GM12878 (cell line): Measurements from ENCODE around the gene PAX5. TPM values are rescaled to one million over a fixed set of nuclear protein-coding genes. Genes with fewer than 3 reads are reported as not detected.
A peak's percentile ranks its signal among the peaks of the same experiment; 100 is the strongest.

Source experiments
- ATAC-seq: fragments of 200-7000 bp; cut with Tn5 transposase; 3 replicates; pipeline ENCODE4 v1.9.1; 2020; ENCODE audit warnings: mild to moderate bottlenecking, moderate library complexity
- BruUV-seq: library from RNA; stranded (reverse); fragments of 400-500 nt; replicated peaks from 2 replicates; lab custom pipeline; 2021; lab: Mats Ljungman, UMichigan
- CTCF ChIA-PET: fragments of 300-600 bp; sonication (Branson Sonifier 250); formaldehyde crosslinking; extraction: SDS; loops from one replicate; lab custom pipeline; 2021; ENCODE audit warnings: inconsistent platforms; lab: Yijun Ruan, JAX
- POLR2A ChIA-PET: fragments of 350-600 bp; formaldehyde crosslinking; extraction: SDS; loops from one replicate; lab custom pipeline; 2021; ENCODE audit warnings: inconsistent platforms; lab: Charles Lee
- RAD21 ChIA-PET: fragments of 300-600 bp; sonication (Branson Sonifier 250); formaldehyde crosslinking; loops from one replicate; lab custom pipeline; 2023; ENCODE audit warnings: antibody characterized with exemption; ENCODE audit not compliant: unreplicated experiment; lab: Charles Lee
- SMC1A ChIA-PET: fragments of 300-600 bp; sonication (Branson Sonifier 250); formaldehyde crosslinking; loops from one replicate; lab custom pipeline; 2023; ENCODE audit not compliant: unreplicated experiment, uncharacterized antibody; lab: Charles Lee
- DNase-seq: peaks from one replicate; pipeline ENCODE4 v3.0.0-alpha.2; 2011; ENCODE audit warnings: low read depth, low spot score
- FAIRE-seq: peaks from 3 replicates; lab custom pipeline; 2011; peaks lifted over from hg19 to GRCh38; lab: Jason Lieb, UNC
- H2AFZ ChIP-seq: 2 replicates; pipeline ENCODE4 v1.6.0; 2011; ENCODE audit warnings: low read depth, low read length, control low read depth; ENCODE audit not compliant: control insufficient read depth
- H3K27ac ChIP-seq: 2 replicates; pipeline ENCODE4 v1.5.1; 2011; ENCODE audit warnings: control low read depth; ENCODE audit not compliant: control insufficient read depth, insufficient read depth
- H3K27me3 ChIP-seq, 2 experiments: replicated peaks in 1 of 2; 2 replicates each; pipeline versions ENCODE4 v1.6.0 to v1.6.1; 2011; ENCODE audit warnings: low read length in 1 of 2; ENCODE audit not compliant: control insufficient read depth in 2 of 2, insufficient read depth in 2 of 2
- H3K36me3 ChIP-seq, 2 experiments: 2 replicates each; pipeline ENCODE4 v1.5.1; 2011; ENCODE audit warnings: low read length in 1 of 2; ENCODE audit not compliant: control insufficient read depth in 2 of 2, insufficient read depth in 2 of 2
- H3K4me1 ChIP-seq: 2 replicates; pipeline ENCODE4 v1.6.1; 2011; ENCODE audit warnings: mild to moderate bottlenecking, low read length, moderate library complexity, mixed read lengths; ENCODE audit not compliant: control insufficient read depth, insufficient read depth
- H3K4me2 ChIP-seq: 2 replicates; pipeline ENCODE4 v1.6.0; 2011; ENCODE audit warnings: control low read depth; ENCODE audit not compliant: control insufficient read depth, insufficient read depth
- H3K4me3 ChIP-seq: fragments of 200-600 bp; sonication (generic); 2 replicates; pipeline ENCODE4 v1.5.1; 2016
- H3K79me2 ChIP-seq: 2 replicates; pipeline ENCODE4 v1.6.0; 2011; ENCODE audit warnings: low read length; ENCODE audit not compliant: control insufficient read depth, insufficient read depth
- H3K9ac ChIP-seq: 2 replicates; pipeline ENCODE4 v1.8.0; 2011; ENCODE audit warnings: low read length, control low read depth, mixed read lengths; ENCODE audit not compliant: control insufficient read depth, insufficient read depth
- H3K9me3 ChIP-seq: replicated peaks from 3 replicates; pipeline ENCODE4 v1.5.1; 2011; ENCODE audit warnings: mild to moderate bottlenecking, low read length; ENCODE audit not compliant: control insufficient read depth, insufficient read depth
- H4K20me1 ChIP-seq: 2 replicates; pipeline ENCODE4 v1.6.0; 2011; ENCODE audit not compliant: control insufficient read depth, insufficient read depth
- EP300 ChIP-seq, 2 experiments: fragments of 150-350 bp in 1 of 2; IDR thresholded peaks; 2 replicates each; pipeline ENCODE4 v1.6.1; 2011 to 2012; ENCODE audit warnings: low read depth in 2 of 2, low read length in 2 of 2, borderline replicate concordance in 1 of 2, improper control_type of control experiment in 1 of 2, inconsistent platforms in 1 of 2; ENCODE audit not compliant: control insufficient read depth in 1 of 2
- EZH2 ChIP-seq: IDR thresholded peaks from 2 replicates; pipeline ENCODE4 v1.6.1; 2012; ENCODE audit warnings: low read depth, mild to moderate bottlenecking, control low read depth, inconsistent platforms, low read length, borderline replicate concordance; ENCODE audit not compliant: control insufficient read depth
- HCFC1 ChIP-seq: fragments of 150-350 bp; IDR thresholded peaks from 2 replicates; pipeline ENCODE4 v1.6.1; 2014; ENCODE audit warnings: low read length
- POLR2A ChIP-seq: IDR thresholded peaks from 2 replicates; pipeline ENCODE4 v1.6.1; 2011; ENCODE audit warnings: low read depth, mild to moderate bottlenecking, low read length
- RFX5 ChIP-seq: IDR thresholded peaks from 2 replicates; pipeline ENCODE4 v1.6.1; 2011; ENCODE audit warnings: low read depth, low read length, improper control_type of control experiment
- SMARCA5 ChIP-seq: fragments of 450-650 bp; IDR thresholded peaks from 2 replicates; pipeline ENCODE4 v1.6.1; 2017; ENCODE audit warnings: mild to moderate bottlenecking
- ZNF274 ChIP-seq: IDR thresholded peaks from one replicate; pipeline ENCODE4 v1.8.0; 2011; ENCODE audit not compliant: insufficient read length, insufficient read depth
- ZNF384 ChIP-seq: IDR thresholded peaks from 2 replicates; pipeline ENCODE4 v1.6.1; 2012; ENCODE audit warnings: low read depth, mild to moderate bottlenecking, low read length, improper control_type of control experiment, borderline replicate concordance
- WGBS: methylation state at CpG from one replicate; pipeline ENCODE4 v1.1.6; 2016; ENCODE audit warnings: low lambda C conversion rate; ENCODE audit not compliant: insufficient replicate concordance, insufficient coverage; ENCODE audit errors: missing lambda C conversion rate; 5-methylcytosine and 5-hydroxymethylcytosine counted together
- in situ Hi-C: fragments of 300-500 bp; cut with MboI; formaldehyde crosslinking; loops from 9 replicates; pipeline ENCODE4 v1.14.3; 2018; ENCODE audit warnings: mixed read lengths
- intact Hi-C: fragments of 100-400 bp; cut with micrococcal nuclease; formaldehyde crosslinking; loops from one replicate; pipeline ENCODE4 v1.14.2; 2022; ENCODE audit not compliant: unreplicated experiment
- polyA plus RNA-seq, 11 experiments: library from polyadenylated mRNA; depleted of rRNA in 4 of 11; unstranded in 6 of 11; stranded (reverse) in 5 of 11; fragments of >200 nt; fragmentation: Nextera tagmentation in 4 of 11; fragmentation: Illumina TruSeq in 1 of 11; extraction: Ambion mirVana in 4 of 11; extraction: Trizol in 1 of 11; gene quantifications; 1 replicate in 1 of 11; 2 replicates in 10 of 11; pipeline versions ENCODE4 v1.2.1 to v1.2.3, GENCODE V29; 2011 to 2016; ENCODE audit warnings: inconsistent platforms in 2 of 11, missing spikeins in 2 of 11, low read depth in 1 of 11
- total RNA-seq, 4 experiments: library from RNA; depleted of rRNA in 3 of 4; stranded (reverse); fragments of >200 nt in 3 of 4; fragmentation: Illumina TruSeq in 1 of 4; extraction: Trizol in 1 of 4; gene quantifications; 2 replicates each; pipeline versions ENCODE4 v1.2.1 to v1.2.3, GENCODE V29; 2013 to 2021

PAX5 gene
- total and polyA plus RNA-seq, 10 of the 15 experiments (the other 5 are each of a cell fraction or from before 2014, with no cell fraction given), result 2.2 to 123 (median 31.9) TPM

DNA sequence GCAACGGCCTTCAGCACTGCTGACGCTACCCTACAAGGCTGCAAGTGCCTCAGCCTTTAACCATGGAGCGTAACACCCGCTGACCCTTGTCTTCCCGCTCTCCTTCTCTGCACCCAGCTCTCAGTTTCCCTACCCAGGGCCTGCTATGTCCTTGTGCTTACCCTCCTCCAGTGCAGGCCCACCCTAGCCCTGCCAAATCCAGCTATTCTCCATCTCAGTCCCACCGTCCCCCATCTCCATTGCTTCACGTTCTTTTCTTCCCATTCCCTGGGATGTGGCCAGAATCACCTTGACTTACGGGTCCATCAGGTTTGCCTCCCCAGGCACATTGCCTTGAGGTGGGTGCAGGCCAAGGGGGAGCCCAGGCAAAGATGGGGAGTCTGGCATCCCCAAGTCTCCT, 91.2 kb downstream of the PAX5 start:
- ATAC-seq, result no peak
- Histone ChIP-seq H3K9ac (no peak overlapping the region), H3K9me3 (no peaks in the 10 kb centered on the region), H3K79me2 (peaks cover 7% of the 10 kb centered on the region), H3K27me3 (no peaks in the 10 kb centered on the region), H3K4me3 (no peak overlapping the region), H4K20me1 (no peaks in the 10 kb centered on the region)
- FAIRE-seq, result no peak
- BruUV-seq, result no TSS peak
- ChIA-PET POLR2A (no interaction called here), SMC1A (interaction anchor here (0.9 kb wide), 1 partner anchor 81 kb away, joined by 3 read pairs; no protein-coding TSS in a partner anchor), RAD21 (no interaction called here)
- in situ Hi-C loops, result loop anchor here (25.0 kb wide), 1 partner anchor 1044 kb away; no protein-coding TSS in a partner anchor
- DNase-seq, result no peak
- TF ChIP-seq RFX5 (no peak), POLR2A (0 out of 2 replicates have a peak, but pooled peaks have one; percentile 21), EP300 (IDR thresholded peaks at IDR 0.05; ENCODE audit: borderline replicate concordance in 1 of 2, control insufficient read depth in 1 of 2, low read depth in 2 of 2, low read length in 2 of 2) (no peak), SMARCA5 (no peak), EZH2 (no peak), ZNF274 (no peak), HCFC1 (no peak)
- TF ChIP-seq, all 136 proteins: peak for 1
- Histone ChIP-seq H3K4me2 (no peak overlapping the region), H3K36me3 (peaks cover 29 to 49% of the 10 kb centered on the region in 2 experiments), H3K4me1 (peaks cover 17% of the 10 kb centered on the region), H2AFZ (no peak overlapping the region), H3K27ac (no peak overlapping the region)
- intact Hi-C loops, result loop anchor here (10.0 kb wide), 1 partner anchor 62 kb away; no protein-coding TSS in a partner anchor
- CTCF ChIA-PET, result interaction anchor here (0.9 kb wide), 1 partner anchor 14 kb away, joined by 3 read pairs; no protein-coding TSS in a partner anchor
- WGBS, result 83% methylated on average over 8 of the region's 8 CpGs

DNA sequence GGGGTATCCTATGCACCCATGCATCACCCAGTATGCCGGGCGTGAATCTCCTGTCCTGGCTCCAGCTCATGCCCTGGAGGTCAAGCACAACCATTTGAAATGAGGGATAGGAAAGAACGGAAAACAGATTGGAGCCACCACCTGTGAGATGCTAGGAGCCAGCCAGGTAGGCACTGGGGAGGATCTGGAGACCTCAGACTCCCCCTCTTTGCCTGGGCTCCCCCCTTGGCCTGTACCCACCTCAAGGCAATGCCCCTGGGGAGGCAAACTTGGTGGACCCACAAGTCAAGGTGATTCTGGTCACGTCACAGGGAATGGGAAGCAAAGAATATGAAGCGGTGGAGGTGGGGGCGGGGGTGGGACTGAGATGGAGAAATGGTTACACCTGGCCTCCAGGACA, 92.6 kb downstream of the PAX5 start:
- no peak overlapping the region for H2AFZ ChIP-seq
- WGBS, result 87% methylated on average over 6 of the region's 6 CpGs
- peaks cover 24% of the 10 kb centered on the region for H3K4me1 ChIP-seq
- no peak overlapping the region for H3K4me3 ChIP-seq
- ChIA-PET SMC1A (interaction anchor here (1.8 kb wide), 1 partner anchor 14 kb away, joined by 4 read pairs; no protein-coding TSS in a partner anchor), CTCF (interaction anchor here (2.0 kb wide), 1 partner anchor 68 kb away, joined by 4 read pairs; no protein-coding TSS in a partner anchor), POLR2A (interaction anchor here (0.8 kb wide), 1 partner anchor 16 kb away, joined by 4 read pairs; no protein-coding TSS in a partner anchor), RAD21 (no interaction called here)
- intact Hi-C loops (loop anchor here (10.0 kb wide), 1 partner anchor 63 kb away; no protein-coding TSS in a partner anchor), in situ Hi-C loops (loop anchor here (25.0 kb wide), 1 partner anchor 1046 kb away; no protein-coding TSS in a partner anchor)
- no peak overlapping the region for H3K4me2 ChIP-seq
- peaks cover 31 to 52% of the 10 kb centered on the region in 2 experiments for H3K36me3 ChIP-seq
- no peak overlapping the region for H3K9ac ChIP-seq
- no peak overlapping the region for H3K27ac ChIP-seq
- H4K20me1 ChIP-seq, result no peaks in the 10 kb centered on the region; the same call in 1 of the 2 replicates
- FAIRE-seq (no peak), ATAC-seq (no peak), DNase-seq (no peak)
- TF ChIP-seq ZNF384, result no peak
- BruUV-seq, result no TSS peak
- no peaks in the 10 kb centered on the region for H3K27me3 ChIP-seq
- no peaks in the 10 kb centered on the region for H3K9me3 ChIP-seq
- H3K79me2 ChIP-seq, result peaks cover 8% of the 10 kb centered on the region
